B cell (primary cell): Measurements from ENCODE around the gene GNAT3. TPM values are rescaled to one million over a fixed set of nuclear protein-coding genes. Genes with fewer than 3 reads are reported as not detected.

ENCODE experiments used
- ATAC-seq: fragments of 200-7000 bp; cut with Tn5 transposase; one replicate; pipeline ENCODE4 v1.10.0; 2021; ENCODE audit warnings: low read depth, mild to moderate bottlenecking, moderate number of reproducible peaks, moderate library complexity
- CTCF ChIA-PET: fragments of 350-600 bp; sonication (Branson Sonifier 250); formaldehyde crosslinking; loops from one replicate; lab custom pipeline; 2021; ENCODE audit warnings: antibody characterized with exemption, inconsistent platforms; lab: Charles Lee
- POLR2A ChIA-PET: fragments of 350-600 bp; sonication (Branson Sonifier 250); formaldehyde crosslinking; loops from one replicate; lab custom pipeline; 2021; ENCODE audit warnings: antibody characterized with exemption; lab: Charles Lee
- DNase-seq: peaks from one replicate; pipeline ENCODE4 v3.0.0; 2013
- H2AFZ ChIP-seq: 2 replicates; pipeline ENCODE4 v1.6.1; 2012; ENCODE audit warnings: mild to moderate bottlenecking, low read depth, low read length; ENCODE audit not compliant: insufficient read depth, poor library complexity, severe bottlenecking
- H3K27ac ChIP-seq, 2 donors: 1 replicate in 1 of 2; 2 replicates in 1 of 2; pipeline ENCODE4 v1.5.1; 2012 to 2013; ENCODE audit warnings: low read length in 2 of 2, mild to moderate bottlenecking in 2 of 2, moderate library complexity in 1 of 2
- H3K27me3 ChIP-seq, 4 experiments: fragments of 200-600 bp in 1 of 4; sonication (generic) in 1 of 4; replicated peaks in 1 of 4; 1 replicate in 2 of 4; 2 replicates in 2 of 4; pipeline versions ENCODE4 v1.6.1 to v1.7.0; 2013 to 2016; ENCODE audit warnings: low read length in 3 of 4, mild to moderate bottlenecking in 2 of 4, mixed read lengths in 1 of 4, moderate library complexity in 1 of 4; ENCODE audit not compliant: insufficient read depth in 4 of 4, control insufficient read depth in 3 of 4; ENCODE audit errors: control extremely low read depth in 1 of 4
- H3K36me3 ChIP-seq, 2 experiments: replicated peaks in 1 of 2; 1 replicate in 1 of 2; 2 replicates in 1 of 2; pipeline versions ENCODE4 v1.6.1 to v1.7.1; 2013; ENCODE audit warnings: low read length in 1 of 2; ENCODE audit not compliant: insufficient read depth in 2 of 2, control insufficient read depth in 1 of 2; ENCODE audit errors: control extremely low read depth in 1 of 2, extremely low read depth in 1 of 2
- H3K4me1 ChIP-seq, 2 donors: fragments of 200-600 bp in 1 of 2; sonication (generic) in 1 of 2; 1 replicate in 1 of 2; 2 replicates in 1 of 2; pipeline versions ENCODE4 v1.5.1 to v1.6.1; 2013 to 2017; ENCODE audit warnings: low read length in 2 of 2; ENCODE audit not compliant: control insufficient read depth in 2 of 2, insufficient read depth in 2 of 2
- H3K4me2 ChIP-seq: replicated peaks from 2 replicates; pipeline ENCODE3; 2012; ENCODE audit warnings: mild to moderate bottlenecking, low read depth, low read length; ENCODE audit not compliant: poor library complexity, severe bottlenecking
- H3K4me3 ChIP-seq, 5 experiments: fragments of 200-600 bp in 1 of 5; sonication (generic) in 1 of 5; 1 replicate in 3 of 5; 2 replicates in 2 of 5; pipeline versions ENCODE4 v1.5.1 to v1.7.0; 2011 to 2016; ENCODE audit warnings: low read length in 4 of 5, mild to moderate bottlenecking in 4 of 5, low read depth in 2 of 5, control low read depth in 1 of 5, moderate library complexity in 1 of 5; ENCODE audit not compliant: insufficient read depth in 1 of 5; ENCODE audit errors: control extremely low read depth in 1 of 5, extremely low read depth in 1 of 5
- H3K79me2 ChIP-seq: fragments of 200-600 bp; sonication (generic); one replicate; pipeline ENCODE4 v1.6.0; 2016; ENCODE audit warnings: low read length; ENCODE audit not compliant: control insufficient read depth, insufficient read depth
- H3K9ac ChIP-seq: fragments of 200-600 bp; sonication (generic); 2 replicates; pipeline ENCODE4 v1.6.1; 2017; ENCODE audit warnings: mild to moderate bottlenecking, low read length, moderate library complexity
- H3K9me3 ChIP-seq, 3 donors: one replicate each; pipeline versions ENCODE4 v1.6.1 to v1.7.1; 2013; ENCODE audit warnings: low read length in 2 of 3; ENCODE audit not compliant: control insufficient read depth in 2 of 3, insufficient read depth in 1 of 3; ENCODE audit errors: control extremely low read depth in 1 of 3
- H4K20me1 ChIP-seq: 2 replicates; pipeline ENCODE4 v1.6.0; 2012; ENCODE audit warnings: mild to moderate bottlenecking, low read length; ENCODE audit not compliant: insufficient read depth, control insufficient read depth, poor library complexity, severe bottlenecking
- H3K27ac Mint-ChIP-seq: one replicate; pipeline ENCODE4 v1.8.0; 2021; ENCODE audit warnings: mixed read lengths
- H3K27me3 Mint-ChIP-seq: one replicate; pipeline ENCODE4 v1.8.0; 2021; ENCODE audit warnings: mixed read lengths
- H3K4me1 Mint-ChIP-seq: one replicate; pipeline ENCODE4 v1.8.0; 2021; ENCODE audit warnings: mixed read lengths
- H3K4me3 Mint-ChIP-seq: one replicate; pipeline ENCODE4 v1.8.0; 2021; ENCODE audit warnings: mixed read lengths
- H3K9me3 Mint-ChIP-seq: one replicate; pipeline ENCODE4 v1.8.0; 2022; ENCODE audit warnings: mixed read lengths; ENCODE audit not compliant: insufficient read depth
- CTCF ChIP-seq: fragments of 200-600 bp; IDR thresholded peaks from one replicate; pipeline ENCODE4 v1.8.0; 2022; ENCODE audit warnings: antibody characterized with exemption, mild to moderate bottlenecking
- EZH2 ChIP-seq: IDR thresholded peaks from 2 replicates; pipeline ENCODE4 v1.6.1; 2012; ENCODE audit warnings: borderline replicate concordance, low read depth, mild to moderate bottlenecking, moderate library complexity, low read length; ENCODE audit not compliant: insufficient read depth, poor library complexity, severe bottlenecking
- WGBS: methylation state at CpG from one replicate; pipeline ENCODE4 v1.1.5; 2013; ENCODE audit warnings: missing lambda C conversion rate; ENCODE audit not compliant: insufficient coverage; 5-methylcytosine and 5-hydroxymethylcytosine counted together
- intact Hi-C: fragments of 100-400 bp; cut with micrococcal nuclease; formaldehyde crosslinking; loops from one replicate; pipeline ENCODE4 v1.10.0; 2022
- polyA plus RNA-seq: library from polyadenylated mRNA; depleted of rRNA; stranded (reverse); fragments of >200 nt; gene quantifications from 2 replicates; pipeline ENCODE4 v1.2.3, GENCODE V29; 2012
- total RNA-seq, 2 donors: library from RNA; stranded (reverse); fragments of 120-200 nt in 1 of 2; gene quantifications; 1 replicate in 1 of 2; 2 replicates in 1 of 2; pipeline versions ENCODE4 v1.2.3 to v1.2.4, GENCODE V29; 2013 to 2022

Gene GNAT3
- total and polyA plus RNA-seq, 2 donors (not counting 1 experiment from before 2014, with no cell fraction given): not detected

- no peak for ATAC-seq
- Mint-ChIP-seq H3K27ac (no peak overlapping the region), H3K27me3 (no peaks in the 10 kb centered on the region), H3K4me1 (no peaks in the 10 kb centered on the region), H3K9me3 (no peaks in the 10 kb centered on the region), H3K4me3 (no peak overlapping the region)
- DNase-seq: no peak
- no peak overlapping the region for H3K9ac ChIP-seq
- no peaks in the 10 kb centered on the region for H3K27me3 ChIP-seq
- H3K4me1 ChIP-seq: no peaks in the 10 kb centered on the region
- H3K79me2 ChIP-seq: no peaks in the 10 kb centered on the region
- no peak overlapping the region for H3K4me2 ChIP-seq
- ChIA-PET CTCF (no interaction called here), POLR2A (no interaction called here)
- no peaks in the 10 kb centered on the region for H4K20me1 ChIP-seq
- H2AFZ ChIP-seq: no peak overlapping the region
- intact Hi-C loops: no loop called here
- H3K4me3 ChIP-seq: no peak overlapping the region
- WGBS: no CpG with 5 or more reads among the region's 6 CpGs
- H3K27ac ChIP-seq: no peak overlapping the region
- no peaks in the 10 kb centered on the region for H3K36me3 ChIP-seq
- TF ChIP-seq CTCF (no peak), EZH2 (no peak)
- no peaks in the 10 kb centered on the region for H3K9me3 ChIP-seq
Measured at GRCh38 chr7:80450621-80451308, 61.1 kb downstream of the GNAT3 start.

GRCh38 chr7:80449836-80450235 lies 62.0 kb downstream of the GNAT3 start:
- Histone ChIP-seq H3K9ac (no peak overlapping the region), H3K9me3 (no peaks in the 10 kb centered on the region), H3K4me2 (no peak overlapping the region), H4K20me1 (no peaks in the 10 kb centered on the region), H2AFZ (no peak overlapping the region), H3K4me1 (no peaks in the 10 kb centered on the region), H3K79me2 (no peaks in the 10 kb centered on the region), H3K27me3 (no peaks in the 10 kb centered on the region), H3K4me3 (no peak overlapping the region), H3K27ac (no peak overlapping the region), H3K36me3 (no peaks in the 10 kb centered on the region)
- WGBS: 100% methylated on average over 4 of the region's 4 CpGs
- H3K27me3 Mint-ChIP-seq: no peaks in the 10 kb centered on the region
- no peak overlapping the region for H3K27ac Mint-ChIP-seq
- ChIA-PET CTCF (no interaction called here), POLR2A (no interaction called here)
- no peaks in the 10 kb centered on the region for H3K9me3 Mint-ChIP-seq
- DNase-seq: no peak
- no peaks in the 10 kb centered on the region for H3K4me1 Mint-ChIP-seq
- intact Hi-C loops: no loop called here
- H3K4me3 Mint-ChIP-seq: no peak overlapping the region
- no peak for TF ChIP-seq EZH2
- no peak for TF ChIP-seq CTCF
- no peak for ATAC-seq
